Measurements from ENCODE around the gene DNAH2. TPM values are rescaled to one million over a fixed set of nuclear protein-coding genes. Genes with fewer than 3 reads are reported as not detected.

DNAH2 gene
- total and polyA plus RNA-seq, 2 experiments from 2014 or later: 0.38 TPM; not detected in 1

- no peak overlapping the region for H2AFZ ChIP-seq
- no peak overlapping the region for H3K4me3 ChIP-seq
- ATAC-seq (no peak), DNase-seq (ENCODE audit: low spot score) (peak; percentile 14)
- H3K4me1 Mint-ChIP-seq: peaks cover 40% of the 10 kb centered on the region
- H3K4me2 ChIP-seq: no peak overlapping the region
- peaks cover 76% of the 10 kb centered on the region for H3K27me3 ChIP-seq (ENCODE audit: insufficient read depth)
- peaks cover 13% of the 10 kb centered on the region for H4K20me1 ChIP-seq (replicated peaks; ENCODE audit: insufficient read depth)
- H3K4me3 Mint-ChIP-seq: no peak overlapping the region; the same call in 2 of the 3 replicates
- H3K27ac ChIP-seq (ENCODE audit: low read depth): no peak overlapping the region
- peaks cover 70% of the 10 kb centered on the region for H3K27me3 Mint-ChIP-seq (ENCODE audit: insufficient read depth, low read depth, poor library complexity)
- H3K9me2 ChIP-seq (ENCODE audit: insufficient read depth): no peaks in the 10 kb centered on the region
- peaks cover 6% of the 10 kb centered on the region; the same call in 1 of the 2 replicates for H3K36me3 ChIP-seq (ENCODE audit: insufficient read depth)
- no peaks in the 10 kb centered on the region for H3K79me2 ChIP-seq (replicated peaks; ENCODE audit: insufficient read depth)
- H3F3A ChIP-seq (replicated peaks; ENCODE audit: low read depth): peaks cover 30% of the 10 kb centered on the region
- TF ChIP-seq CTCF (conservative IDR thresholded peaks at IDR 0.05; ENCODE audit: low read depth in 2 of 2) (no peak), REST (IDR thresholded peaks at IDR 0.05; ENCODE audit: unreplicated experiment) (no peak), NANOG (IDR thresholded peaks at IDR 0.05; ENCODE audit: borderline replicate concordance) (no peak), POLR2AphosphoS5 (IDR thresholded peaks at IDR 0.05; ENCODE audit: low read depth) (no peak)
- peaks cover 27% of the 10 kb centered on the region for H3K4me1 ChIP-seq (ENCODE audit: insufficient read depth)
- no peaks in the 10 kb centered on the region; the same call in 1 of the 3 replicates for H3K9me3 Mint-ChIP-seq
- no peak overlapping the region for H3K27ac Mint-ChIP-seq
- peaks cover 2% of the 10 kb centered on the region; the same call in 1 of the 3 replicates for H3K36me3 Mint-ChIP-seq (ENCODE audit: low read depth)
Measured at GRCh38 chr17:7839876-7840261, 122.3 kb downstream of the DNAH2 start.

- Mint-ChIP-seq H3K27me3 (ENCODE audit: insufficient read depth, low read depth, poor library complexity) (peaks cover 66% of the 10 kb centered on the region), H3K4me1 (peaks cover 40% of the 10 kb centered on the region)
- no peak overlapping the region for H3K27ac ChIP-seq (ENCODE audit: low read depth)
- TF ChIP-seq ZNF462 (CRISPR knock-in tag; IDR thresholded peaks at IDR 0.05) (no peak), NANOG (IDR thresholded peaks at IDR 0.05; ENCODE audit: borderline replicate concordance) (no peak), ZNF114 (CRISPR knock-in tag; IDR thresholded peaks at IDR 0.05) (no peak), EZH2 (IDR thresholded peaks at IDR 0.05; ENCODE audit: low read depth, unreplicated experiment) (no peak)
Measured at GRCh38 chr17:7840441-7840840, 122.9 kb downstream of the DNAH2 start.

More at GRCh38 chr17:7840441-7840840, 122.9 kb downstream of the DNAH2 start:
- peaks cover 13% of the 10 kb centered on the region for H4K20me1 ChIP-seq (replicated peaks; ENCODE audit: insufficient read depth)
- H3K4me3 ChIP-seq: no peak overlapping the region
- H3K4me2 ChIP-seq: no peak overlapping the region
- H3K9me2 ChIP-seq (ENCODE audit: insufficient read depth): no peaks in the 10 kb centered on the region
- peaks cover 81% of the 10 kb centered on the region for H3K27me3 ChIP-seq (ENCODE audit: insufficient read depth)
- H3K36me3 ChIP-seq (ENCODE audit: insufficient read depth): peaks cover 6% of the 10 kb centered on the region; the same call in 1 of the 2 replicates
- no peaks in the 10 kb centered on the region for H3K79me2 ChIP-seq (replicated peaks; ENCODE audit: insufficient read depth)
- peaks cover 27% of the 10 kb centered on the region for H3F3A ChIP-seq (replicated peaks; ENCODE audit: low read depth)
- no peak overlapping the region for H3K27ac Mint-ChIP-seq
- peak overlapping the region; percentile 83 for H3K4me3 Mint-ChIP-seq
- no peak overlapping the region for H2AFZ ChIP-seq
- DNase-seq (ENCODE audit: low spot score) (no peak), ATAC-seq (no peak)
- peaks cover 2% of the 10 kb centered on the region; the same call in 1 of the 3 replicates for H3K36me3 Mint-ChIP-seq (ENCODE audit: low read depth)
- H3K4me1 ChIP-seq (ENCODE audit: insufficient read depth): peaks cover 27% of the 10 kb centered on the region
- no peaks in the 10 kb centered on the region; the same call in 1 of the 3 replicates for H3K9me3 Mint-ChIP-seq

Data from GM23338 (cell line).